Stimulated activated memory B cell treated with anti-CD40 and anti-IgM and Interleukin-4, amounts not matched to agents 10 μg/mL and 1 μg/mL and 100 μg/mL, for 72 hours (primary cell): ENCODE results near the gene RNASEH1.

Experiments
- ATAC-seq: fragments of 150-1000 bp; cut with Tn5 transposase; 2 replicates; pipeline ENCODE4 v1.10.0; 2021
- H3K27ac Mint-ChIP-seq: one replicate; pipeline ENCODE4 v1.8.0; 2022; ENCODE audit warnings: mild to moderate bottlenecking, mixed read lengths
- H3K27me3 Mint-ChIP-seq: one replicate; pipeline ENCODE4 v1.8.0; 2022; ENCODE audit warnings: mixed read lengths
- H3K36me3 Mint-ChIP-seq: one replicate; pipeline ENCODE4 v1.8.0; 2022; ENCODE audit warnings: mixed read lengths
- H3K4me1 Mint-ChIP-seq: one replicate; pipeline ENCODE4 v1.8.0; 2022; ENCODE audit warnings: mixed read lengths
- H3K4me3 Mint-ChIP-seq: one replicate; pipeline ENCODE4 v1.8.0; 2022; ENCODE audit warnings: mild to moderate bottlenecking, moderate library complexity, mixed read lengths
- H3K9me3 Mint-ChIP-seq: one replicate; pipeline ENCODE4 v1.8.0; 2022; ENCODE audit warnings: mixed read lengths

RNASEH1 gene

GRCh38 chr2:3597567-3597966, 39.4 kb upstream of the RNASEH1 start:
- no peak overlapping the region for H3K4me3 Mint-ChIP-seq
- H3K9me3 Mint-ChIP-seq: no peaks in the 10 kb centered on the region
- H3K4me1 Mint-ChIP-seq: peaks cover 29% of the 10 kb centered on the region
- peaks cover 15% of the 10 kb centered on the region for H3K36me3 Mint-ChIP-seq
- ATAC-seq: peak; percentile 75
- H3K27ac Mint-ChIP-seq: peak overlapping the region; percentile 48
- H3K27me3 Mint-ChIP-seq: peaks cover 16% of the 10 kb centered on the region

- H3K4me3 Mint-ChIP-seq: no peak overlapping the region
- peak overlapping the region; percentile 48 for H3K27ac Mint-ChIP-seq
- ATAC-seq: no peak
These were observed 38.8 kb upstream of the RNASEH1 start for GRCh38 chr2:3596901-3597417.

GRCh38 chr2:3595985-3596384, 37.9 kb upstream of the RNASEH1 start:
- ATAC-seq: peak; percentile 95
- Mint-ChIP-seq H3K27me3 (peaks cover 10% of the 10 kb centered on the region), H3K36me3 (peaks cover 21% of the 10 kb centered on the region), H3K4me3 (no peak overlapping the region), H3K27ac (no peak overlapping the region), H3K9me3 (no peaks in the 10 kb centered on the region), H3K4me1 (peaks cover 29% of the 10 kb centered on the region)

More at GRCh38 chr2:3596901-3597417, 38.8 kb upstream of the RNASEH1 start:
- Mint-ChIP-seq H3K36me3 (peaks cover 21% of the 10 kb centered on the region), H3K27me3 (peaks cover 10% of the 10 kb centered on the region), H3K4me1 (peaks cover 29% of the 10 kb centered on the region), H3K9me3 (no peaks in the 10 kb centered on the region)

GRCh38 chr2:3595404-3595803, 37.3 kb upstream of the RNASEH1 start:
- ATAC-seq: no peak
- Mint-ChIP-seq H3K27ac (no peak overlapping the region), H3K36me3 (peaks cover 21% of the 10 kb centered on the region), H3K4me3 (no peak overlapping the region), H3K4me1 (peaks cover 29% of the 10 kb centered on the region), H3K9me3 (no peaks in the 10 kb centered on the region), H3K27me3 (peaks cover 10% of the 10 kb centered on the region)

GRCh38 chr2:3594493-3595281, 36.6 kb upstream of the RNASEH1 start, which contains the start of gene COLEC11:
Gene COLEC11 (plus strand): TSS chr2:3595112. CDS start chr2:3604341, 9,229 bp downstream.
- no peak within 1 kb of the TSS for H3K27ac Mint-ChIP-seq

GRCh38 chr2:3589086-3589485, 31.0 kb upstream of the RNASEH1 start:
- no peaks in the 10 kb centered on the region for H3K4me1 Mint-ChIP-seq
- no peak overlapping the region for H3K27ac Mint-ChIP-seq
- ATAC-seq: no peak
- no peaks in the 10 kb centered on the region for H3K9me3 Mint-ChIP-seq
- no peak overlapping the region for H3K4me3 Mint-ChIP-seq
- no peaks in the 10 kb centered on the region for H3K27me3 Mint-ChIP-seq
- peaks cover 63% of the 10 kb centered on the region for H3K36me3 Mint-ChIP-seq

More at GRCh38 chr2:3594493-3595281, 36.6 kb upstream of the RNASEH1 start, which contains the start of gene COLEC11:
- ATAC-seq: no peak
- H3K27me3 Mint-ChIP-seq: peaks cover 10% of the 10 kb centered on the region
- H3K9me3 Mint-ChIP-seq: no peaks in the 10 kb centered on the region
- no peak within 1 kb of the TSS for H3K4me3 Mint-ChIP-seq
- H3K36me3 Mint-ChIP-seq: peaks cover 22% of the 10 kb centered on the region
- H3K4me1 Mint-ChIP-seq: peaks cover 29% of the 10 kb centered on the region

GRCh38 chr2:3588084-3588483, 30.0 kb upstream of the RNASEH1 start:
- H3K27ac Mint-ChIP-seq: no peak overlapping the region
- no peak overlapping the region for H3K4me3 Mint-ChIP-seq
- no peak for ATAC-seq
- H3K27me3 Mint-ChIP-seq: no peaks in the 10 kb centered on the region
- H3K9me3 Mint-ChIP-seq: no peaks in the 10 kb centered on the region
- peaks cover 62% of the 10 kb centered on the region for H3K36me3 Mint-ChIP-seq
- H3K4me1 Mint-ChIP-seq: no peaks in the 10 kb centered on the region

GRCh38 chr2:3587432-3587831, 29.3 kb upstream of the RNASEH1 start:
- H3K27ac Mint-ChIP-seq: no peak overlapping the region
- no peaks in the 10 kb centered on the region for H3K4me1 Mint-ChIP-seq
- no peak for ATAC-seq
- peaks cover 56% of the 10 kb centered on the region for H3K36me3 Mint-ChIP-seq
- H3K27me3 Mint-ChIP-seq: no peaks in the 10 kb centered on the region
- no peaks in the 10 kb centered on the region for H3K9me3 Mint-ChIP-seq
- no peak overlapping the region for H3K4me3 Mint-ChIP-seq

- H3K27ac Mint-ChIP-seq: no peak overlapping the region
- H3K4me1 Mint-ChIP-seq: no peaks in the 10 kb centered on the region
- peaks cover 55% of the 10 kb centered on the region for H3K36me3 Mint-ChIP-seq
- H3K9me3 Mint-ChIP-seq: no peaks in the 10 kb centered on the region
- no peak for ATAC-seq
- H3K27me3 Mint-ChIP-seq: no peaks in the 10 kb centered on the region
- no peak overlapping the region for H3K4me3 Mint-ChIP-seq
These were observed 28.9 kb upstream of the RNASEH1 start for GRCh38 chr2:3587021-3587420.

- no peak for ATAC-seq
- H3K4me1 Mint-ChIP-seq: no peaks in the 10 kb centered on the region
- peaks cover 62% of the 10 kb centered on the region for H3K36me3 Mint-ChIP-seq
- no peaks in the 10 kb centered on the region for H3K27me3 Mint-ChIP-seq
- no peak overlapping the region for H3K27ac Mint-ChIP-seq
- no peak overlapping the region for H3K4me3 Mint-ChIP-seq
- H3K9me3 Mint-ChIP-seq: no peaks in the 10 kb centered on the region
These were observed 28.1 kb upstream of the RNASEH1 start for GRCh38 chr2:3586220-3586619.

GRCh38 chr2:3585261-3586109, 27.4 kb upstream of the RNASEH1 start:
- ATAC-seq: no peak
- Mint-ChIP-seq H3K27me3 (no peaks in the 10 kb centered on the region), H3K36me3 (peaks cover 70% of the 10 kb centered on the region), H3K4me1 (peaks cover 2% of the 10 kb centered on the region), H3K9me3 (no peaks in the 10 kb centered on the region), H3K27ac (no peak overlapping the region), H3K4me3 (no peak overlapping the region)

GRCh38 chr2:3584608-3585260, 26.6 kb upstream of the RNASEH1 start:
- no peak overlapping the region for H3K27ac Mint-ChIP-seq

GRCh38 chr2:3584076-3584475, 25.9 kb upstream of the RNASEH1 start:
- Mint-ChIP-seq H3K27ac (no peak overlapping the region), H3K27me3 (no peaks in the 10 kb centered on the region), H3K9me3 (no peaks in the 10 kb centered on the region), H3K4me1 (peaks cover 14% of the 10 kb centered on the region), H3K4me3 (no peak overlapping the region), H3K36me3 (peaks cover 77% of the 10 kb centered on the region)
- no peak for ATAC-seq

More at GRCh38 chr2:3584608-3585260, 26.6 kb upstream of the RNASEH1 start:
- Mint-ChIP-seq H3K9me3 (no peaks in the 10 kb centered on the region), H3K4me1 (peaks cover 8% of the 10 kb centered on the region), H3K27me3 (no peaks in the 10 kb centered on the region), H3K4me3 (no peak overlapping the region), H3K36me3 (peaks cover 77% of the 10 kb centered on the region)
- no peak for ATAC-seq

- H3K27ac Mint-ChIP-seq: no peak overlapping the region
- no peak for ATAC-seq
- H3K36me3 Mint-ChIP-seq: peaks cover 83% of the 10 kb centered on the region
- no peaks in the 10 kb centered on the region for H3K27me3 Mint-ChIP-seq
- H3K9me3 Mint-ChIP-seq: no peaks in the 10 kb centered on the region
- H3K4me3 Mint-ChIP-seq: no peak overlapping the region
- peaks cover 39% of the 10 kb centered on the region for H3K4me1 Mint-ChIP-seq
These were observed 23.5 kb upstream of the RNASEH1 start for GRCh38 chr2:3581367-3582262.
